Muscle of leg (tissue), 11 donors: Measurements from ENCODE around the gene PIEZO1. TPM values are rescaled to one million over a fixed set of nuclear protein-coding genes. Genes with fewer than 3 reads are reported as not detected.

Experiments used
- DNase-seq: peaks from one replicate; pipeline ENCODE4 v3.0.0; 2013
- H3K27ac ChIP-seq: one replicate; pipeline ENCODE4 v1.5.1; 2013; ENCODE audit warnings: mild to moderate bottlenecking, low read length, control low read depth
- H3K27me3 ChIP-seq: one replicate; pipeline ENCODE4 v1.6.1; 2013; ENCODE audit warnings: low read length; ENCODE audit not compliant: control insufficient read depth, insufficient read depth
- H3K36me3 ChIP-seq: one replicate; pipeline ENCODE4 v1.6.1; 2013; ENCODE audit warnings: low read length; ENCODE audit not compliant: control insufficient read depth, insufficient read depth
- H3K4me1 ChIP-seq: one replicate; pipeline ENCODE4 v1.6.1; 2013; ENCODE audit warnings: low read length; ENCODE audit not compliant: control insufficient read depth, insufficient read depth
- H3K4me3 ChIP-seq: one replicate; pipeline ENCODE4 v1.5.1; 2013; ENCODE audit warnings: low read length, control low read depth
- H3K9me3 ChIP-seq: replicated peaks from 2 replicates; pipeline ENCODE4 v1.6.1; 2013; ENCODE audit warnings: low read depth, low read length; ENCODE audit not compliant: control insufficient read depth
- WGBS: methylation state at CpG from one replicate; pipeline ENCODE4 v1.1.5; 2013; ENCODE audit warnings: missing lambda C conversion rate; ENCODE audit not compliant: insufficient coverage; 5-methylcytosine and 5-hydroxymethylcytosine counted together
- polyA plus RNA-seq, 8 donors: library from polyadenylated mRNA; unstranded; fragments of 120-200 nt; gene quantifications; one replicate each; pipeline versions ENCODE4 v1.2.1 to v1.2.3, GENCODE V29; 2013; ENCODE audit warnings: inconsistent platforms in 1 of 8, low replicate concordance in 1 of 8; ENCODE audit not compliant: insufficient read length in 8 of 8, insufficient read depth in 1 of 8
- total RNA-seq: library from RNA; stranded (reverse); fragments of 120-200 nt; gene quantifications from one replicate; pipeline ENCODE4 v1.2.4, GENCODE V29; 2013

Gene PIEZO1
- total and polyA plus RNA-seq, 9 donors = 48.6 to 75.6 (median 59.3) TPM

- whole genome bisulfite sequencing = 83% methylated on average over 20 of the region's 29 CpGs
- H3K27me3 ChIP-seq = no peaks in the 10 kb centered on the region
- DNase-seq = peak; percentile 66
- peaks cover 89% of the 10 kb centered on the region for H3K36me3 ChIP-seq
- no peaks in the 10 kb centered on the region for H3K9me3 ChIP-seq
- H3K4me1 ChIP-seq = peaks cover 12% of the 10 kb centered on the region
- no peak overlapping the region for H3K4me3 ChIP-seq
- H3K27ac ChIP-seq = no peak overlapping the region
Observed at GRCh38 chr16:88719267-88719932, 65.6 kb downstream of the PIEZO1 start.

DNA sequence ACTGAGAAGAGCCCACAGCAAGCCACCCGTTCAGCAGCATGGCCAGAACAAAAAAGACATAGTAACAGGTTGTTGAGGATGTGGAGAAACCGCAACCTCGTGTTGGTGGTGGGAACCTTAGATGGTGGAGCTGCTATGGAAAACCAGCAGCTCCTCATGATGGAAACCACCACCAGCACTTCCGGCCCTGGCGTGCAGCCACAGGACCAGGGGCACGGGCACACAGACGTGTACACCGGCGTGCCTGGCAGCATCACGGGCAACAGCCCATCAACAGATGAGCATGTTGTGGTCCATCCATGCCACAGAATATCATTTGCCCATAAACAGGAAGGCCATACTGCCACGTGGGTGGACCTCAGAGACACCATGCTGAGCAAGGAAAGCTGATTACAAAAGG, 66.8 kb downstream of the PIEZO1 start:
- Histone ChIP-seq H3K36me3 (peaks cover 93% of the 10 kb centered on the region), H3K27me3 (no peaks in the 10 kb centered on the region), H3K9me3 (no peaks in the 10 kb centered on the region), H3K27ac (no peak overlapping the region), H3K4me3 (no peak overlapping the region), H3K4me1 (peaks cover 12% of the 10 kb centered on the region)
- no peak for DNase-seq
- WGBS = 87% methylated on average over 11 of the region's 11 CpGs

DNA sequence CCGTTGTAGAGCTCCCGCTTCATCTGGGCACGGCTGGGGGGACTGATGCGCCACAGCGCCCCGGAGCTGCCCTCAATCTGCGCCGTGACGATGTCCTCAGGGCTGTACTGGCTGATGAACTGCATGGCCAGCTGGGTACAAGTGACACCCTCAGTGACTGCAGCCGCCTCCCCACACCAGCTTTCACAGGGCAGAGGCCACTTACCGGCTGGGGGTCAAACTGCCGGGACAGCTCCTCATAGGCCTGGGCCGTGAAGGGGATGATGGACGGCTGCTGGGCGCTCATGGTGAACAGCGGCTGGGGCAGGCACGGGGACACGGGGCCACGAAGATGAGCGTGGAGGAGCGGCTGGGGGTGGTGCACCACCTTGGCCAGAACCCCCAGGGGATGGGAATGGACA, 68.4 kb downstream of the PIEZO1 start:
- Histone ChIP-seq H3K36me3 (peaks cover 81% of the 10 kb centered on the region), H3K4me3 (no peak overlapping the region), H3K27ac (no peak overlapping the region), H3K9me3 (no peaks in the 10 kb centered on the region), H3K27me3 (no peaks in the 10 kb centered on the region), H3K4me1 (peaks cover 12% of the 10 kb centered on the region)
- no peak for DNase-seq
- 94% methylated on average over 21 of the region's 21 CpGs for WGBS

GRCh38 chr16:88716201-88716600, 68.8 kb downstream of the PIEZO1 start:
- no peak for DNase-seq
- Histone ChIP-seq H3K27me3 (no peaks in the 10 kb centered on the region), H3K9me3 (no peaks in the 10 kb centered on the region), H3K27ac (no peak overlapping the region), H3K4me1 (peaks cover 12% of the 10 kb centered on the region), H3K36me3 (peaks cover 80% of the 10 kb centered on the region), H3K4me3 (no peak overlapping the region)
- WGBS = 93% methylated on average over 15 of the region's 15 CpGs

GRCh38 chr16:88715312-88716190, 69.5 kb downstream of the PIEZO1 start:
- no peak for DNase-seq
- Histone ChIP-seq H3K27ac (no peak overlapping the region), H3K27me3 (no peaks in the 10 kb centered on the region), H3K9me3 (no peaks in the 10 kb centered on the region), H3K36me3 (peaks cover 73% of the 10 kb centered on the region), H3K4me3 (no peak overlapping the region), H3K4me1 (peaks cover 12% of the 10 kb centered on the region)
- WGBS = 88% methylated on average over 45 of the region's 57 CpGs

GRCh38 chr16:88714420-88715302, 70.4 kb downstream of the PIEZO1 start:
- peaks cover 10% of the 10 kb centered on the region for H3K4me1 ChIP-seq
- H3K27me3 ChIP-seq = no peaks in the 10 kb centered on the region
- no peak overlapping the region for H3K4me3 ChIP-seq
- H3K9me3 ChIP-seq = no peaks in the 10 kb centered on the region
- no peak overlapping the region for H3K27ac ChIP-seq
- WGBS = 84% methylated on average over 32 of the region's 42 CpGs
- H3K36me3 ChIP-seq = peaks cover 69% of the 10 kb centered on the region
- no peak for DNase-seq

GRCh38 chr16:88713568-88714419, 71.2 kb downstream of the PIEZO1 start:
- H3K27ac ChIP-seq = no peak overlapping the region
- H3K27me3 ChIP-seq = no peaks in the 10 kb centered on the region
- no peak for DNase-seq
- no peaks in the 10 kb centered on the region for H3K9me3 ChIP-seq
- peaks cover 62% of the 10 kb centered on the region for H3K36me3 ChIP-seq
- H3K4me3 ChIP-seq = no peak overlapping the region
- peaks cover 2% of the 10 kb centered on the region for H3K4me1 ChIP-seq
- 83% methylated on average over 23 of the region's 30 CpGs for WGBS

DNA sequence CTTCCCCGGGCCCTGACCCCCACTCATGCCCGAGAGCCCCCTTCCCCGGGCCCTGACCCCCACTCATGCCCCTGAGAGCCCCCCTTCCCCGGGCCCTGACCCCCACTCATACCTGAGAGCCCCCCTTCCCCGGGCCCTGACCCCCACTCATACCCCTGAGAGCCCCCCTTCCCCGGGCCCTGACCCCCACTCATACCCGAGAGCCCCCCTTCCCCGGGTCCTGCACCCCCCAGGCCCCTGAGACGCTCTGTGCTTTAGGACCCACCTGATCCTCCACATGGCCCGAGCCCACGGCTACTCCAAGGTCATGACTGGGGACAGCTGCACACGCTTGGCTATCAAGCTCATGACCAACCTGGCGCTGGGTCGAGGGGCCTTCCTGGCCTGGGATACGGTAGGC, 72.0 kb downstream of the PIEZO1 start:
- H3K4me1 ChIP-seq = no peaks in the 10 kb centered on the region
- 70% methylated on average over 6 of the region's 15 CpGs for WGBS
- no peaks in the 10 kb centered on the region for H3K9me3 ChIP-seq
- DNase-seq = no peak
- no peaks in the 10 kb centered on the region for H3K27me3 ChIP-seq
- no peak overlapping the region for H3K4me3 ChIP-seq
- H3K36me3 ChIP-seq = peaks cover 60% of the 10 kb centered on the region
- no peak overlapping the region for H3K27ac ChIP-seq

DNA sequence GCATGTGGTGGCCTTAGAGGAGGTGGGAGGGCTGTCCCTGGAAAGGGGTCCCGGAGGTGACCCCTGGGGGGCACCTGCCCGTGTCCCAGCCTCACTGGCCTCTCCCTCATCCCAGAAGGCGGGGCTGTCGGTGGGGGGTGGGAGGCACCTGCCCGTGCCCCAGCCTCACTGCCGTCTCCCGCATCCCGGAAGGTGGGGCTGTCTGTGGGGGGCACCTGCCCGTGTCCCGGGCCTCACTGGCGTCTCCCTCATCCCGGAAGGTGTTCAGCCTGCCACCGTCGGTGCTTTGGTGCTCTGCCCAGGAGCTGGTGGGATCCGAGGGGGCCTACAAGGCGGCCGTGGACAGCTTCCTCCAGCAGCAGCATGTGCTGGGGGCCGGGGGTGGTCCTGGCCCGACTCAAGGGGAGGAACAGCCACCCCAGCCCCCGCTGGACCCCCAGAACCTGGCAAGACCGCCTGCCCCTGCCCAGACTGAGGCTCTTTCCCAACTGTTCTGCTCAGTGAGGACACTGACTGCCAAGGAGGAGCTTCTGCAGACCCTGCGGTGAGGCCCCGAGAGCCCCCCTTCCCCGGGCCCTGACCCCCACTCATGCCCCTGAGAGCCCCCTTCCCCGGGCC, 72.5 kb downstream of the PIEZO1 start:
- Histone ChIP-seq H3K4me3 (no peak overlapping the region), H3K27me3 (no peaks in the 10 kb centered on the region), H3K36me3 (peaks cover 55% of the 10 kb centered on the region), H3K27ac (no peak overlapping the region), H3K9me3 (no peaks in the 10 kb centered on the region), H3K4me1 (peaks cover 1% of the 10 kb centered on the region)
- no peak for DNase-seq
- 69% methylated on average over 20 of the region's 25 CpGs for WGBS
